ENCODE data around the gene EEF1A1.

The EEF1A1 gene

DNA sequence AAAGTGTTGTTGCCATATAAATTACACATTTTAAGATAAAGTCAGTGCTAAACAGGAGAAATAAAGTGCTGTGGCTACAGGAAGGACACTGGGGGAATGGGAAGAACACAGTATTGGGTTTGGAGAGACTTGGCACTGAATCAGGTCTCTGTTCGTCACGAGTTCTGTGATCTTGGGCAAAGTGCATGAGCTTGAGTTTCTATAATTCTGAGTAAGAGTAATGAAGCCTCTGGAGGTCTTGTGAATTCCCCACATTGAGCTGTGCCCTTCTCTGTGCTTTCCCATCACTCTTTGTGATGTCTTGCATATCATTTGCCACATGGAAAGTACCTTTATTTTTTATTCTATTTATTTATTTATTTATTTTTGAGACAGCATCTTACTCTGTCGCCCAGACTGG, 16.8 kb upstream of the EEF1A1 start:
- H3K27ac ChIP-seq (replicated peaks) = no peak overlapping the region
- TF ChIP-seq, protein P1, sequence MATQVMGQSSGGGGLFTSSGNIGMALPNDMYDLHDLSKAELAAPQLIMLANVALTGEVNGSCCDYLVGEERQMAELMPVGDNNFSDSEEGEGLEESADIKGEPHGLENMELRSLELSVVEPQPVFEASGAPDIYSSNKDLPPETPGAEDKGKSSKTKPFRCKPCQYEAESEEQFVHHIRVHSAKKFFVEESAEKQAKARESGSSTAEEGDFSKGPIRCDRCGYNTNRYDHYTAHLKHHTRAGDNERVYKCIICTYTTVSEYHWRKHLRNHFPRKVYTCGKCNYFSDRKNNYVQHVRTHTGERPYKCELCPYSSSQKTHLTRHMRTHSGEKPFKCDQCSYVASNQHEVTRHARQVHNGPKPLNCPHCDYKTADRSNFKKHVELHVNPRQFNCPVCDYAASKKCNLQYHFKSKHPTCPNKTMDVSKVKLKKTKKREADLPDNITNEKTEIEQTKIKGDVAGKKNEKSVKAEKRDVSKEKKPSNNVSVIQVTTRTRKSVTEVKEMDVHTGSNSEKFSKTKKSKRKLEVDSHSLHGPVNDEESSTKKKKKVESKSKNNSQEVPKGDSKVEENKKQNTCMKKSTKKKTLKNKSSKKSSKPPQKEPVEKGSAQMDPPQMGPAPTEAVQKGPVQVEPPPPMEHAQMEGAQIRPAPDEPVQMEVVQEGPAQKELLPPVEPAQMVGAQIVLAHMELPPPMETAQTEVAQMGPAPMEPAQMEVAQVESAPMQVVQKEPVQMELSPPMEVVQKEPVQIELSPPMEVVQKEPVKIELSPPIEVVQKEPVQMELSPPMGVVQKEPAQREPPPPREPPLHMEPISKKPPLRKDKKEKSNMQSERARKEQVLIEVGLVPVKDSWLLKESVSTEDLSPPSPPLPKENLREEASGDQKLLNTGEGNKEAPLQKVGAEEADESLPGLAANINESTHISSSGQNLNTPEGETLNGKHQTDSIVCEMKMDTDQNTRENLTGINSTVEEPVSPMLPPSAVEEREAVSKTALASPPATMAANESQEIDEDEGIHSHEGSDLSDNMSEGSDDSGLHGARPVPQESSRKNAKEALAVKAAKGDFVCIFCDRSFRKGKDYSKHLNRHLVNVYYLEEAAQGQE (IDR thresholded peaks at IDR 0.05; ENCODE audit: insufficient replicate concordance, low read depth) = no peak
- TF ChIP-seq, protein P2, sequence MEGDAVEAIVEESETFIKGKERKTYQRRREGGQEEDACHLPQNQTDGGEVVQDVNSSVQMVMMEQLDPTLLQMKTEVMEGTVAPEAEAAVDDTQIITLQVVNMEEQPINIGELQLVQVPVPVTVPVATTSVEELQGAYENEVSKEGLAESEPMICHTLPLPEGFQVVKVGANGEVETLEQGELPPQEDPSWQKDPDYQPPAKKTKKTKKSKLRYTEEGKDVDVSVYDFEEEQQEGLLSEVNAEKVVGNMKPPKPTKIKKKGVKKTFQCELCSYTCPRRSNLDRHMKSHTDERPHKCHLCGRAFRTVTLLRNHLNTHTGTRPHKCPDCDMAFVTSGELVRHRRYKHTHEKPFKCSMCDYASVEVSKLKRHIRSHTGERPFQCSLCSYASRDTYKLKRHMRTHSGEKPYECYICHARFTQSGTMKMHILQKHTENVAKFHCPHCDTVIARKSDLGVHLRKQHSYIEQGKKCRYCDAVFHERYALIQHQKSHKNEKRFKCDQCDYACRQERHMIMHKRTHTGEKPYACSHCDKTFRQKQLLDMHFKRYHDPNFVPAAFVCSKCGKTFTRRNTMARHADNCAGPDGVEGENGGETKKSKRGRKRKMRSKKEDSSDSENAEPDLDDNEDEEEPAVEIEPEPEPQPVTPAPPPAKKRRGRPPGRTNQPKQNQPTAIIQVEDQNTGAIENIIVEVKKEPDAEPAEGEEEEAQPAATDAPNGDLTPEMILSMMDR (IDR thresholded peaks at IDR 0.05; ENCODE audit: insufficient read depth, low read length) = no peak
- no peak for TF ChIP-seq GABPA (IDR thresholded peaks at IDR 0.05; ENCODE audit: low read depth)
- TF ChIP-seq POLR2AphosphoS5 (IDR thresholded peaks at IDR 0.05; ENCODE audit: low read depth) = no peak
- no peak for TF ChIP-seq SPI1 (IDR thresholded peaks at IDR 0.05; ENCODE audit: borderline replicate concordance, low read depth)
- no peak for DNase-seq (ENCODE audit: low read depth in 1 of 2, low spot score in 1 of 2)
- H3K4me3 ChIP-seq (replicated peaks; ENCODE audit: insufficient read depth, low read length) = no peak overlapping the region
- H3K27me3 ChIP-seq (ENCODE audit: insufficient read depth, poor library complexity, severe bottlenecking) = no peaks in the 10 kb centered on the region

DNA sequence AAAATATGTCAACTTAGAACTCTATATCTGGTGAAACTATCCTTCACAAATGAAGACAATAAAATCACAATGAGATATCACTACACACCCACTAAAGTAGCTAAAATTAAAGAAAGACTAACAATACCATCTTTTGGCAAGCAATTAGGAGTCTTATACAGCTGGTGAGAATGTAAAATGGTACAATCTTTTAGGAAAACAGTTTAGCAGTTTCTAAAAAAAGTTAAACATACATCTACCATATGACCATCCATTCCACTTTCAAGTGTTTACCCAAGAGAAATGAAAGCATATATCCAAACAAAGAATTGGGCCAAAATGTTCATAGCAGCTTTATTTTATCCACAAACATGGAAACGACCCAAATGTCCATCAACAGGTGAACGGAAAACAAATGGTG, 13.8 kb upstream of the EEF1A1 start:
- DNase-seq (ENCODE audit: low read depth in 1 of 2, low spot score in 1 of 2) = no peak
- no peaks in the 10 kb centered on the region for H3K27me3 ChIP-seq (ENCODE audit: insufficient read depth, poor library complexity, severe bottlenecking)
- TF ChIP-seq SPI1 (IDR thresholded peaks at IDR 0.05; ENCODE audit: borderline replicate concordance, low read depth) = no peak
- TF ChIP-seq, protein P2 (IDR thresholded peaks at IDR 0.05; ENCODE audit: insufficient read depth, low read length) = no peak
- TF ChIP-seq POLR2AphosphoS5 (IDR thresholded peaks at IDR 0.05; ENCODE audit: low read depth) = no peak
- no peak for TF ChIP-seq GABPA (IDR thresholded peaks at IDR 0.05; ENCODE audit: low read depth)
- TF ChIP-seq, protein P1 (IDR thresholded peaks at IDR 0.05; ENCODE audit: insufficient replicate concordance, low read depth) = no peak
- H3K4me3 ChIP-seq (replicated peaks; ENCODE audit: insufficient read depth, low read length) = no peak overlapping the region
- no peak overlapping the region for H3K27ac ChIP-seq (replicated peaks)

DNA sequence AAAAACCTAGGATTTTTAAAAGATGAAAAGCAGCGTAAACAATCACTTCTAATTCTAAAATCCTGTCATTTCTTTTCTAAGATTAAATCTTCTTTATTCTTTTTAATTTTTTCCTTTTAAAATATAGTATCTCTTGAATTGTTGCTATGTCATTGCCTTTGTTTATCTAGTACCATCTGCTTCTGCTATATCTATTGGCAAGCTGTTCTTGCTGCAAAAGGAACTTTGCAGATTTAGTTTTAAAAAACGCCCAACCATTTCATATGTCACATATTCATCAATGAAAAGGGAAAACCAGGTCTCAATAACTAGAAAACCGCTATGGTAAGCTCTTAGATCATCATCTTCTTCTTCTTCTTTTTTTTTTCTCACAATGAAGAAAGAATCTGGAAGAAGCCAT, 11.5 kb upstream of the EEF1A1 start:
- H3K4me3 ChIP-seq (replicated peaks; ENCODE audit: insufficient read depth, low read length) = no peak overlapping the region
- no peaks in the 10 kb centered on the region for H3K27me3 ChIP-seq (ENCODE audit: insufficient read depth, poor library complexity, severe bottlenecking)
- TF ChIP-seq, protein P1 (IDR thresholded peaks at IDR 0.05; ENCODE audit: insufficient replicate concordance, low read depth) = no peak
- TF ChIP-seq SPI1 (IDR thresholded peaks at IDR 0.05; ENCODE audit: borderline replicate concordance, low read depth) = no peak
- no peak for TF ChIP-seq POLR2AphosphoS5 (IDR thresholded peaks at IDR 0.05; ENCODE audit: low read depth)
- TF ChIP-seq, protein P2 (IDR thresholded peaks at IDR 0.05; ENCODE audit: insufficient read depth, low read length) = no peak
- no peak for TF ChIP-seq GABPA (IDR thresholded peaks at IDR 0.05; ENCODE audit: low read depth)
- DNase-seq (ENCODE audit: low read depth in 1 of 2, low spot score in 1 of 2) = no peak
- H3K27ac ChIP-seq (replicated peaks) = no peak overlapping the region

All from HL-60 (cell line).